Spleen (tissue), 7 donors: ENCODE data around the gene NBEA.

Source experiments
- POLR2A ChIP-seq, 3 donors: fragments of 450-650 bp; IDR thresholded peaks; one replicate each; pipeline ENCODE4 v1.5.1; 2017; ENCODE audit warnings: antibody characterized with exemption in 3 of 3, mild to moderate bottlenecking in 1 of 3
- POLR2AphosphoS5 ChIP-seq, 3 donors: sonication (generic); formaldehyde crosslinking; IDR thresholded peaks; one replicate each; pipeline ENCODE4 v1.5.1; 2017; ENCODE audit warnings: antibody characterized with exemption in 3 of 3
- TF ChIP-seq, protein P1 (sequence below), 11 experiments: fragments of 200-600 bp in 7 of 11; fragments of 450-650 bp in 4 of 11; sonication (generic) in 4 of 11; IDR thresholded peaks in 8 of 11; conservative IDR thresholded peaks in 3 of 11; 1 replicate in 7 of 11; 2 replicates in 4 of 11; pipeline versions ENCODE4 v1.4.0 to v1.8.0; 2016 to 2021; ENCODE audit warnings: antibody characterized with exemption in 11 of 11, inconsistent platforms in 4 of 11, mild to moderate bottlenecking in 1 of 11
- donor health status: DM: no; HTN: no; CAD: no; lungs with moderate emphysema.
- donor health status: DM: no; HTN: no; CAD: no.
- donor health status: DM: no; HTN: no; CAD: no.

DNA sequence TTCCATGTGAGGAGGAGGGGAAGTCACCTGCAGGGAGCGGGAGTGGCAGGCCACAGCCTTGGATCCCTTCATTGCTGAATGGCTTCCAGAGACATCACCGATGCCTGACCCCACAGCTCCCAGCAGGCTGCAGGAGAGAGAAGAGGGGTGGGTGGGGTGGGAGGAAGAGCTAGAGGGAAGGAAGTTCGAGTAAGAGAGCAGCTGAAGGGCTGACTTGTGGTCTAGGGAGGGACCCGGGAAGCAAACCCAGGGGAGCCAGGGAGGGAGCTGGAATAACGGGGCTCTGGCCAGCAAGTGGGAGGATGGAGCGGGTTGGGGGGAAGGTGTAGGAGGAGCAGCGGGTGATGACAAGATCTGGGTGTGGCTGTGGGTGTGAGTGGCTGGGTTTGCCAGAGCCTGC, 764.2 kb downstream of the NBEA start:
- TF ChIP-seq POLR2A (IDR thresholded peaks at IDR 0.05), result no peak
- TF ChIP-seq, protein P1, sequence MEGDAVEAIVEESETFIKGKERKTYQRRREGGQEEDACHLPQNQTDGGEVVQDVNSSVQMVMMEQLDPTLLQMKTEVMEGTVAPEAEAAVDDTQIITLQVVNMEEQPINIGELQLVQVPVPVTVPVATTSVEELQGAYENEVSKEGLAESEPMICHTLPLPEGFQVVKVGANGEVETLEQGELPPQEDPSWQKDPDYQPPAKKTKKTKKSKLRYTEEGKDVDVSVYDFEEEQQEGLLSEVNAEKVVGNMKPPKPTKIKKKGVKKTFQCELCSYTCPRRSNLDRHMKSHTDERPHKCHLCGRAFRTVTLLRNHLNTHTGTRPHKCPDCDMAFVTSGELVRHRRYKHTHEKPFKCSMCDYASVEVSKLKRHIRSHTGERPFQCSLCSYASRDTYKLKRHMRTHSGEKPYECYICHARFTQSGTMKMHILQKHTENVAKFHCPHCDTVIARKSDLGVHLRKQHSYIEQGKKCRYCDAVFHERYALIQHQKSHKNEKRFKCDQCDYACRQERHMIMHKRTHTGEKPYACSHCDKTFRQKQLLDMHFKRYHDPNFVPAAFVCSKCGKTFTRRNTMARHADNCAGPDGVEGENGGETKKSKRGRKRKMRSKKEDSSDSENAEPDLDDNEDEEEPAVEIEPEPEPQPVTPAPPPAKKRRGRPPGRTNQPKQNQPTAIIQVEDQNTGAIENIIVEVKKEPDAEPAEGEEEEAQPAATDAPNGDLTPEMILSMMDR (IDR thresholded peaks at IDR 0.05 in 8 of 11, conservative IDR thresholded peaks at IDR 0.05 in 3 of 11), result no peak
- TF ChIP-seq POLR2AphosphoS5 (IDR thresholded peaks at IDR 0.05), result no peak
